Measurements from ENCODE around the gene GAS2L3.

GRCh38 chr12:100576331-100577036, 3.0 kb downstream of the GAS2L3 start:
- no peak for TF ChIP-seq POLR2A (IDR thresholded peaks at IDR 0.05)
- no peak for TF ChIP-seq CTCF (IDR thresholded peaks at IDR 0.05)

Data from thyroid gland (tissue), 4 donors.